Esophagus squamous epithelium (tissue), 4 donors: ENCODE results near the gene THPO.

Experiments used
- CTCF ChIP-seq, 6 experiments: fragments of 450-650 bp in 4 of 6; fragments of 200-600 bp in 2 of 6; sonication (generic) in 2 of 6; IDR thresholded peaks; one replicate each; pipeline ENCODE4 v1.5.1; 2016 to 2019; ENCODE audit warnings: antibody characterized with exemption in 6 of 6, mild to moderate bottlenecking in 4 of 6, moderate library complexity in 4 of 6
- POLR2A ChIP-seq, 4 donors: fragments of 450-650 bp; IDR thresholded peaks; one replicate each; pipeline ENCODE4 v1.6.1; 2017; ENCODE audit warnings: antibody characterized with exemption in 4 of 4, mild to moderate bottlenecking in 4 of 4, moderate library complexity in 3 of 4

- no peak for TF ChIP-seq CTCF (IDR thresholded peaks at IDR 0.05)
- no peak for TF ChIP-seq POLR2A (IDR thresholded peaks at IDR 0.05)
Observed at GRCh38 chr3:184399410-184399809, 21.4 kb upstream of the THPO start.
